HUES48 (cell line): ENCODE data around the gene TFIP11.

ENCODE experiments used
- H3K27ac ChIP-seq: one replicate; pipeline ENCODE4 v1.7.0; 2013; ENCODE audit warnings: low read depth, low read length, inconsistent platforms
- H3K27me3 ChIP-seq: 2 replicates; pipeline ENCODE4 v1.6.1; 2013; ENCODE audit warnings: mild to moderate bottlenecking, low read length; ENCODE audit not compliant: control insufficient read depth, insufficient read depth
- H3K36me3 ChIP-seq: 2 replicates; pipeline ENCODE4 v1.6.1; 2013; ENCODE audit warnings: low read length; ENCODE audit not compliant: control insufficient read depth, insufficient read depth
- H3K4me1 ChIP-seq: 2 replicates; pipeline ENCODE4 v1.6.1; 2013; ENCODE audit warnings: mild to moderate bottlenecking, low read length; ENCODE audit not compliant: control insufficient read depth, insufficient read depth
- H3K4me3 ChIP-seq: 2 replicates; pipeline ENCODE4 v1.5.1; 2013; ENCODE audit warnings: mild to moderate bottlenecking, low read depth, low read length
- H3K9ac ChIP-seq: 2 replicates; pipeline ENCODE4 v1.6.1; 2013; ENCODE audit warnings: mild to moderate bottlenecking, low read depth, low read length, moderate library complexity
- H3K9me3 ChIP-seq: 2 replicates; pipeline ENCODE4 v1.6.1; 2013; ENCODE audit warnings: low read length; ENCODE audit not compliant: control insufficient read depth, insufficient read depth

TFIP11 gene

DNA sequence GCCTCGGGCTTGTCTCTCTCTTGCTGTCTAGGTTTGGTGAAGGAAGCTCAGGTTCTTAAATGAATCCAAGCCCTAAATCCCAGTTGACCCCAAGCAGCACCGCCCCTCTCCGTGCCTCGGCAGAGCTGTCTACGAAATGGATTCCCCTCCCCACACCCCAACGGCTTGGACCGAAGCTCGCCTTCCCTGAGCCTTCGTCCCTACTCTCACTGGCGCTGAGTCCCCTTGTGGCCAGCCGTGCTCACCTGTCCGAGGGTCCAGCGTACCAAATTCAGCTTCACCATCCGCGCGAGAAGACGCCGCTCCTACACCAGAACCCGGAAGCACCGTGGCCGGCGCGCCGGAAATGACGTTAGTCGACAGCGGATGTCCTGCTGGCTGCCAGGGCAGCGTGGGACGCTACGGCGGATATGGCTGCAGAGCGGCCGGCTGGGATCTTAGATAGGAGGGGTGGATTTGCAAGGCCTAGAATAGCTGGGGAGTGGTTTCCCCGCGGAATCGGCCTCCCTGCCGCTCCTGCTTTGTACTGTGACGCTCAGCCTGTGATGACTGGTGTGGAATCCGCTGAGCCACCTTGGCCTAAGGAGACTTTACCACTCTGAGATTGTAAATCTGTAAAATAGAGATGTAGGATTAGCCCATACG lies at the start of gene TFIP11:
TFIP11 (minus strand) TSS at position 325 of the 645 bp plus-strand sequence. CDS start 2,201 bp downstream, outside the sequence.
- H3K27ac ChIP-seq = peak within 1 kb of the TSS; percentile 76
- H3K4me3 ChIP-seq = peak within 1 kb of the TSS; percentile 86
- 0 out of 2 replicates have a peak, but pooled peaks cover 3% of the 10 kb centered on the region for H3K4me1 ChIP-seq

GRCh38 chr22:26561756-26562417 lies 49.6 kb upstream of the TFIP11 start:
- Histone ChIP-seq H3K4me1 (peaks cover 51% of the 10 kb centered on the region), H3K9ac (no peak overlapping the region), H3K27ac (no peak overlapping the region)

More for the DNA sequence above, at the start of gene TFIP11:
- peak within 1 kb of the TSS; percentile 69 for H3K9ac ChIP-seq
- peaks cover 35% of the 10 kb centered on the region for H3K36me3 ChIP-seq
- H3K9me3 ChIP-seq = no peaks in the 10 kb centered on the region
- H3K27me3 ChIP-seq = no peaks in the 10 kb centered on the region

GRCh38 chr22:26559961-26560575 lies 47.8 kb upstream of the TFIP11 start:
- Histone ChIP-seq H3K4me3 (no peak overlapping the region), H3K9ac (no peak overlapping the region), H3K36me3 (peaks cover 18% of the 10 kb centered on the region), H3K9me3 (no peaks in the 10 kb centered on the region), H3K27me3 (no peaks in the 10 kb centered on the region), H3K4me1 (peaks cover 53% of the 10 kb centered on the region), H3K27ac (peak overlapping the region; percentile 36)

More at GRCh38 chr22:26561756-26562417, 49.6 kb upstream of the TFIP11 start:
- H3K4me3 ChIP-seq = no peak overlapping the region
- H3K36me3 ChIP-seq = peaks cover 23% of the 10 kb centered on the region
- no peaks in the 10 kb centered on the region for H3K27me3 ChIP-seq
- H3K9me3 ChIP-seq = no peaks in the 10 kb centered on the region

GRCh38 chr22:26558248-26558895 lies 46.1 kb upstream of the TFIP11 start:
- Histone ChIP-seq H3K27me3 (no peaks in the 10 kb centered on the region), H3K9me3 (no peaks in the 10 kb centered on the region), H3K4me1 (peaks cover 48% of the 10 kb centered on the region), H3K4me3 (no peak overlapping the region), H3K27ac (peak overlapping the region; percentile 47), H3K9ac (no peak overlapping the region), H3K36me3 (peaks cover 8% of the 10 kb centered on the region; the same call in 1 of the 2 replicates)

- Histone ChIP-seq H3K9ac (no peak overlapping the region), H3K9me3 (no peaks in the 10 kb centered on the region), H3K4me1 (peaks cover 59% of the 10 kb centered on the region), H3K4me3 (no peak overlapping the region), H3K36me3 (peaks cover 8% of the 10 kb centered on the region; the same call in 1 of the 2 replicates), H3K27ac (no peak overlapping the region), H3K27me3 (no peaks in the 10 kb centered on the region)
Measured at GRCh38 chr22:26556904-26557303, 44.6 kb upstream of the TFIP11 start.

- H3K27me3 ChIP-seq = no peaks in the 10 kb centered on the region
- H3K9ac ChIP-seq = no peak overlapping the region
- peak overlapping the region; percentile 87 for H3K27ac ChIP-seq
- H3K4me1 ChIP-seq = peaks cover 67% of the 10 kb centered on the region
- peaks cover 4% of the 10 kb centered on the region; the same call in 1 of the 2 replicates for H3K36me3 ChIP-seq
- H3K9me3 ChIP-seq = no peaks in the 10 kb centered on the region
- peak overlapping the region; percentile 6; the same call in 1 of the 2 replicates for H3K4me3 ChIP-seq
Measured at GRCh38 chr22:26555478-26555877, 43.2 kb upstream of the TFIP11 start.

DNA sequence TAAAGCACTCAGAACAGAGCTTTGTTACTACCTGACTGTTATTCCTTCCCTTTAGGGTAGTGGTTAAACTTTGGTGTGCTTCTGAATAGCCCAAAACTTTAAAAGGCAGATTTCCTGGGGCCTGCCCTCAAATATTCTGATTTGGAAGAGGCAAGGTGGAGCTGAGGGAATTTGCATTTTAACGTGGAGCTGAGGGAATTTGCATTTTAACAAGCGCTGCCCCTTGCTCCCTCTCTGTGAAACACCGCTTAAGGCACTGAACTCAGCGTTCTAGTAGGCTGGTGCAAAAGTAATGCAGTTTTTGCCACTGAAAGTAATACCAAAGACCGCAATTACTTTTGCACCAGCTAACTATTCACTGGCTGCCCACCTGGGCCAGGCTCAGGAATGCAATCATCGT lies 42.7 kb upstream of the TFIP11 start:
- Histone ChIP-seq H3K9ac (peak overlapping the region; percentile 50; the same call in 1 of the 2 replicates), H3K4me1 (peaks cover 69% of the 10 kb centered on the region), H3K27me3 (no peaks in the 10 kb centered on the region), H3K4me3 (peak overlapping the region; percentile 6; the same call in 1 of the 2 replicates), H3K36me3 (peaks cover 4% of the 10 kb centered on the region; the same call in 1 of the 2 replicates), H3K27ac (peak overlapping the region; percentile 87), H3K9me3 (no peaks in the 10 kb centered on the region)

GRCh38 chr22:26553056-26553752 lies 40.9 kb upstream of the TFIP11 start:
- no peaks in the 10 kb centered on the region for H3K9me3 ChIP-seq
- no peak overlapping the region for H3K27ac ChIP-seq
- H3K36me3 ChIP-seq = peaks cover 4% of the 10 kb centered on the region; the same call in 1 of the 2 replicates
- H3K4me3 ChIP-seq = no peak overlapping the region
- H3K9ac ChIP-seq = no peak overlapping the region
- peaks cover 65% of the 10 kb centered on the region for H3K4me1 ChIP-seq
- no peaks in the 10 kb centered on the region for H3K27me3 ChIP-seq

GRCh38 chr22:26552466-26552865 lies 40.2 kb upstream of the TFIP11 start:
- Histone ChIP-seq H3K27me3 (no peaks in the 10 kb centered on the region), H3K4me1 (peaks cover 61% of the 10 kb centered on the region), H3K4me3 (no peak overlapping the region), H3K9ac (no peak overlapping the region), H3K9me3 (no peaks in the 10 kb centered on the region), H3K36me3 (peaks cover 7% of the 10 kb centered on the region), H3K27ac (peak overlapping the region; percentile 21)

DNA sequence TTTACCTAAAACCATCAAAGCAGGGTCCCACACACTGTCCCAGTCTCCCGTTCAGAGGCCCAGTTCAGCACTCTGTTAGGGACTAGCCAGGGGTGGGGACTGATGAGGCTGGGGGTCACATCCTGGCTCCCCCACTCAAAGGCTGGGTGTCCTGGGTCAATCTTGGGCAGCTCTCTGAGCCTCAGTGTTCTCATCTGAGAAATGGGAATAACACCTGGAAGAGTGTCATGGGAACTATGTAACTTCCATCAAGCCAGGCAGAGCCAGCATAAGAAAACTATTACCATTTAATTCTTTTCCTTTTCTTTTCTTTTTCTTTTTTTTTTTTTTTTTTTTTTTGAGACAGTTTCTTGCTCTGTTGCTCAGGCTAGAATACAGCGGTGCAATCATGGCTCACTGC lies 39.3 kb upstream of the TFIP11 start:
- Histone ChIP-seq H3K27me3 (no peaks in the 10 kb centered on the region), H3K36me3 (peaks cover 13% of the 10 kb centered on the region), H3K9ac (no peak overlapping the region), H3K27ac (peak overlapping the region; percentile 51), H3K9me3 (no peaks in the 10 kb centered on the region), H3K4me3 (no peak overlapping the region), H3K4me1 (peaks cover 52% of the 10 kb centered on the region)
